ENCODE data around the gene CACNA1B.

Gene CACNA1B

DNA sequence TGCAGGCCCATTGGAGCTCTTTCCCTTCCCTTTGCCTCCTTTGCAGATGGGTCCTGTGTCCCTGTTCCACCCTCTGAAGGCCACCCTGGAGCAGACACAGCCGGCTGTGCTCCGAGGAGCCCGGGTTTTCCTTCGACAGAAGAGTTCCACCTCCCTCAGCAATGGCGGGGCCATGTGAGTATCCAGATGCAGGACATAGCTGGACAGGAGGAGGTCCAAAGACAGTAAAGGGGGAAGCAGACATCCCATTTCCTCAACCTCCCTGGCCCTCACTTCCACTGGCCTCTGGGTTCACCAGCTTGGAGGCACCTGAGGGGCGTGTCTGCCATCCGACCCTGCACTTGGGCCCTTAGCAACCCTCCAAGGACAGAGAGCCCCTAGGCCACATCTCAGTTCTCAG lies 237.9 kb downstream of the CACNA1B start:
- Histone ChIP-seq H3K4ac (ENCODE audit: low read depth, low read length) (no peak overlapping the region), H3K4me2 (ENCODE audit: low read length) (no peak overlapping the region), H2AK5ac (ENCODE audit: low read length) (no peak overlapping the region), H2BK5ac (ENCODE audit: low read length) (no peak overlapping the region), H2BK15ac (replicated peaks; ENCODE audit: low read depth) (no peak overlapping the region), H3K9ac (ENCODE audit: low read length) (no peak overlapping the region), H3K23ac (ENCODE audit: low read length) (no peak overlapping the region), H3K79me2 (ENCODE audit: control insufficient read depth, insufficient read depth, low read length) (no peaks in the 10 kb centered on the region), H3K4me1 (ENCODE audit: control insufficient read depth, low read depth, low read length) (no peaks in the 10 kb centered on the region), H2BK120ac (ENCODE audit: low read depth, low read length) (no peak overlapping the region), H3K27me3 (ENCODE audit: insufficient read depth, low read length, poor library complexity) (no peaks in the 10 kb centered on the region), H3K56ac (ENCODE audit: low read length) (no peak overlapping the region), H3K27ac (ENCODE audit: low read depth, low read length) (no peak overlapping the region), H4K5ac (ENCODE audit: low read length) (no peak overlapping the region), H3K4me3 (ENCODE audit: low read length) (no peak overlapping the region), H3K36me3 (ENCODE audit: control insufficient read depth, insufficient read depth, low read length) (no peaks in the 10 kb centered on the region), H4K8ac (ENCODE audit: low read depth, low read length) (no peak overlapping the region), H3K79me1 (ENCODE audit: low read length) (no peaks in the 10 kb centered on the region), H3K18ac (ENCODE audit: low read length) (no peak overlapping the region)
- no peak for DNase-seq
- no CpG with 5 or more reads among the region's 7 CpGs for WGBS (ENCODE audit: extremely low coverage, insufficient coverage, low lambda C conversion rate)

DNA sequence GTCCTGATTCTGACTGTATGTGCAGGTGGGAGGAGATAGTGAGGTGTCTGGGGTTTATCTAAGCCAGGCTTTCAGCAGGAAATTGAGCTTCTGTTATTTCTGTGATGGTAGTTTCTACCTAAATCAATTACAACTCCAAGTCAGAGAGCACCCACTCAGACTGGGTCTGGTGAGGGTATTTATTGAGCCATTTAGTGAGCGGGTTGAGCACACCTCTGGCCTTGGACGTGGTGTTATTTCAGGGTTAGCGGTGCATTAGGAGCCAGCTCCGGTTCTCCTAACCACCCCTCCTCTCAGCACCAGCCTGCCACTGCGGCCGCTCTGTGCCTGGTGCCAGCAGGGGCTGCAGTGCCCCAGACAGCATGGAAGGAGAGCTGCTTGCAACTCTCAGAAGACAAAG lies 238.9 kb downstream of the CACNA1B start:
- Histone ChIP-seq H3K23ac (ENCODE audit: low read length) (no peak overlapping the region), H3K27ac (ENCODE audit: low read depth, low read length) (no peak overlapping the region), H2BK120ac (ENCODE audit: low read depth, low read length) (no peak overlapping the region), H3K4me1 (ENCODE audit: control insufficient read depth, low read depth, low read length) (no peaks in the 10 kb centered on the region), H2BK15ac (replicated peaks; ENCODE audit: low read depth) (no peak overlapping the region), H2BK5ac (ENCODE audit: low read length) (no peak overlapping the region), H4K5ac (ENCODE audit: low read length) (no peak overlapping the region), H2AK5ac (ENCODE audit: low read length) (no peak overlapping the region), H3K9ac (ENCODE audit: low read length) (no peak overlapping the region), H3K79me2 (ENCODE audit: control insufficient read depth, insufficient read depth, low read length) (no peaks in the 10 kb centered on the region), H3K27me3 (ENCODE audit: insufficient read depth, low read length, poor library complexity) (no peaks in the 10 kb centered on the region), H3K56ac (ENCODE audit: low read length) (no peak overlapping the region), H3K4ac (ENCODE audit: low read depth, low read length) (no peak overlapping the region), H3K4me2 (ENCODE audit: low read length) (no peak overlapping the region), H4K8ac (ENCODE audit: low read depth, low read length) (no peak overlapping the region), H3K18ac (ENCODE audit: low read length) (no peak overlapping the region), H3K79me1 (ENCODE audit: low read length) (no peaks in the 10 kb centered on the region), H3K36me3 (ENCODE audit: control insufficient read depth, insufficient read depth, low read length) (no peaks in the 10 kb centered on the region), H3K4me3 (ENCODE audit: low read length) (no peak overlapping the region)
- DNase-seq, result no peak
- WGBS (ENCODE audit: extremely low coverage, insufficient coverage, low lambda C conversion rate), result no CpG with 5 or more reads among the region's 6 CpGs

- Histone ChIP-seq H3K4me2 (ENCODE audit: low read length) (no peak overlapping the region), H2BK5ac (ENCODE audit: low read length) (no peak overlapping the region), H3K79me1 (ENCODE audit: low read length) (no peaks in the 10 kb centered on the region), H3K4me1 (ENCODE audit: control insufficient read depth, low read depth, low read length) (no peaks in the 10 kb centered on the region), H3K9ac (ENCODE audit: low read length) (no peak overlapping the region), H3K56ac (ENCODE audit: low read length) (no peak overlapping the region), H2BK15ac (replicated peaks; ENCODE audit: low read depth) (no peak overlapping the region), H3K79me2 (ENCODE audit: control insufficient read depth, insufficient read depth, low read length) (no peaks in the 10 kb centered on the region), H3K4ac (ENCODE audit: low read depth, low read length) (no peak overlapping the region), H2BK120ac (ENCODE audit: low read depth, low read length) (no peak overlapping the region), H3K27ac (ENCODE audit: low read depth, low read length) (no peak overlapping the region), H4K8ac (ENCODE audit: low read depth, low read length) (no peak overlapping the region), H3K36me3 (ENCODE audit: control insufficient read depth, insufficient read depth, low read length) (no peaks in the 10 kb centered on the region), H4K5ac (ENCODE audit: low read length) (no peak overlapping the region), H3K23ac (ENCODE audit: low read length) (no peak overlapping the region), H2AK5ac (ENCODE audit: low read length) (no peak overlapping the region), H3K18ac (ENCODE audit: low read length) (no peak overlapping the region), H3K4me3 (ENCODE audit: low read length) (no peak overlapping the region), H3K27me3 (ENCODE audit: insufficient read depth, low read length, poor library complexity) (no peaks in the 10 kb centered on the region)
- no CpG with 5 or more reads among the region's 14 CpGs for WGBS (ENCODE audit: extremely low coverage, insufficient coverage, low lambda C conversion rate)
- no peak for DNase-seq
These were observed 239.6 kb downstream of the CACNA1B start for GRCh38 chr9:138117101-138117750.

- no peak overlapping the region for H3K4me2 ChIP-seq (ENCODE audit: low read length)
- no peak overlapping the region for H3K23ac ChIP-seq (ENCODE audit: low read length)
- H3K18ac ChIP-seq (ENCODE audit: low read length), result no peak overlapping the region
- H2BK5ac ChIP-seq (ENCODE audit: low read length), result no peak overlapping the region
- no peak overlapping the region for H4K5ac ChIP-seq (ENCODE audit: low read length)
- no peaks in the 10 kb centered on the region for H3K36me3 ChIP-seq (ENCODE audit: control insufficient read depth, insufficient read depth, low read length)
- H3K79me2 ChIP-seq (ENCODE audit: control insufficient read depth, insufficient read depth, low read length), result no peaks in the 10 kb centered on the region
- H3K4me3 ChIP-seq (ENCODE audit: low read length), result no peak overlapping the region
- no peak overlapping the region for H3K27ac ChIP-seq (ENCODE audit: low read depth, low read length)
- no peaks in the 10 kb centered on the region for H3K4me1 ChIP-seq (ENCODE audit: control insufficient read depth, low read depth, low read length)
- no peak overlapping the region for H2BK15ac ChIP-seq (replicated peaks; ENCODE audit: low read depth)
- H2AK5ac ChIP-seq (ENCODE audit: low read length), result no peak overlapping the region
- no peak overlapping the region for H3K9ac ChIP-seq (ENCODE audit: low read length)
- no peak overlapping the region for H3K56ac ChIP-seq (ENCODE audit: low read length)
- H4K8ac ChIP-seq (ENCODE audit: low read depth, low read length), result no peak overlapping the region
- H3K79me1 ChIP-seq (ENCODE audit: low read length), result no peaks in the 10 kb centered on the region
- no peak overlapping the region for H3K4ac ChIP-seq (ENCODE audit: low read depth, low read length)
- DNase-seq, result no peak
- H3K27me3 ChIP-seq (ENCODE audit: insufficient read depth, low read length, poor library complexity), result no peaks in the 10 kb centered on the region
- no peak overlapping the region for H2BK120ac ChIP-seq (ENCODE audit: low read depth, low read length)
- WGBS (ENCODE audit: extremely low coverage, insufficient coverage, low lambda C conversion rate), result no CpG with 5 or more reads among the region's 6 CpGs
These were observed 240.3 kb downstream of the CACNA1B start for GRCh38 chr9:138117836-138118235.

GRCh38 chr9:138118601-138119071 lies 241.1 kb downstream of the CACNA1B start:
- no peak overlapping the region for H3K4me3 ChIP-seq (ENCODE audit: low read length)
- no peak overlapping the region for H2BK15ac ChIP-seq (replicated peaks; ENCODE audit: low read depth)
- no CpG with 5 or more reads among the region's 14 CpGs for WGBS (ENCODE audit: extremely low coverage, insufficient coverage, low lambda C conversion rate)
- no peak overlapping the region for H2BK5ac ChIP-seq (ENCODE audit: low read length)
- no peak overlapping the region for H3K18ac ChIP-seq (ENCODE audit: low read length)
- no peak overlapping the region for H3K23ac ChIP-seq (ENCODE audit: low read length)
- no peak overlapping the region for H2BK120ac ChIP-seq (ENCODE audit: low read depth, low read length)
- no peak overlapping the region for H4K5ac ChIP-seq (ENCODE audit: low read length)
- no peaks in the 10 kb centered on the region for H3K79me2 ChIP-seq (ENCODE audit: control insufficient read depth, insufficient read depth, low read length)
- no peak overlapping the region for H4K8ac ChIP-seq (ENCODE audit: low read depth, low read length)
- H3K56ac ChIP-seq (ENCODE audit: low read length), result no peak overlapping the region
- H3K27ac ChIP-seq (ENCODE audit: low read depth, low read length), result no peak overlapping the region
- H2AK5ac ChIP-seq (ENCODE audit: low read length), result no peak overlapping the region
- no peak for DNase-seq
- H3K27me3 ChIP-seq (ENCODE audit: insufficient read depth, low read length, poor library complexity), result no peaks in the 10 kb centered on the region
- no peak overlapping the region for H3K4me2 ChIP-seq (ENCODE audit: low read length)
- H3K4me1 ChIP-seq (ENCODE audit: control insufficient read depth, low read depth, low read length), result no peaks in the 10 kb centered on the region
- no peak overlapping the region for H3K9ac ChIP-seq (ENCODE audit: low read length)
- no peaks in the 10 kb centered on the region for H3K79me1 ChIP-seq (ENCODE audit: low read length)
- H3K4ac ChIP-seq (ENCODE audit: low read depth, low read length), result no peak overlapping the region
- no peaks in the 10 kb centered on the region for H3K36me3 ChIP-seq (ENCODE audit: control insufficient read depth, insufficient read depth, low read length)
